Non-pigmented ciliary epithelial cell (primary cell): Measurements from ENCODE around the gene CHIA.

ENCODE experiments used
- DNase-seq: peaks from one replicate; pipeline ENCODE4 v3.0.0-alpha.2; 2010; ENCODE audit warnings: low read depth

The CHIA gene

DNA sequence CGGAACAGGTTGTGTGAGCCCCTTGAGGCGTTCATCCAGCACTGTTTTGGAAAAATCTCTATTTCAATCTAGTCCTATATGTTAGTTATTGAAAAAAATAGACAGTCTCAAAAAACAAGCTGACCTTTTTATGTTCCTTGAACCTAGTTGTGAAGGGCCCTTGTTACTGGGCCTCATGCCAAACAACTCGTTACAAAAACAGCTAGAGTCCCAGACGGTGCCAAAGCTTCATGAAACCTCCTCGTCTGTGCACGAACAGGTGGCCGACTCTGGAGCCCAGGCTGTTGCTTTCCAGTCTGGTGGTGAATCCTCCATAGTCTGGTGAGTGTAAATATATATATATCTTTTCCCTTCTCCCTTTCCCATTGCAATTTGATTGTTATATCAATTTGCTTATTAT, at the start of gene CHIA:
CHIA (plus strand) TSS at position 222 of the 400 bp plus-strand sequence. CDS start 19,617 bp downstream, outside the sequence.
- DNase-seq: no peak

DNA sequence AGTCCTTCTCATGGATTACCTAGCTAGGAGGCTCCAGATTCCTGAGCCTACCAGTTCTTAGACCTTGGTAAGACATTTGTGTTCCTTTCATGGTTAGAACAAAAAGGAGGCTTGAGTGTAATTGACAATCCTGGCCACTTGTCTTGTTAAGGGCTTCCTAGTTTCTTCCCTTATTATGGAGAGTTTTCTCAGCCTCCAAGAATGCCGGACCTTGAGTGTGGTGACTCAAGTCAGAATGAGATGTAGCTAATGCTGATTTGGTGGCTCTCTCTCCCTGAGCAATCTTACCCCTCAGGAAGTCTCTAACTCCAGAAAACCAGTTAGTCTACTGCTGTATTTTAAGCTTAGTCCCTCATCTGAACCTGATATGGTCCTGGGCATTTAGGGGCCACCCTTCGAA, 48.9 kb upstream of the CHIA start:
- no peak for DNase-seq

DNA sequence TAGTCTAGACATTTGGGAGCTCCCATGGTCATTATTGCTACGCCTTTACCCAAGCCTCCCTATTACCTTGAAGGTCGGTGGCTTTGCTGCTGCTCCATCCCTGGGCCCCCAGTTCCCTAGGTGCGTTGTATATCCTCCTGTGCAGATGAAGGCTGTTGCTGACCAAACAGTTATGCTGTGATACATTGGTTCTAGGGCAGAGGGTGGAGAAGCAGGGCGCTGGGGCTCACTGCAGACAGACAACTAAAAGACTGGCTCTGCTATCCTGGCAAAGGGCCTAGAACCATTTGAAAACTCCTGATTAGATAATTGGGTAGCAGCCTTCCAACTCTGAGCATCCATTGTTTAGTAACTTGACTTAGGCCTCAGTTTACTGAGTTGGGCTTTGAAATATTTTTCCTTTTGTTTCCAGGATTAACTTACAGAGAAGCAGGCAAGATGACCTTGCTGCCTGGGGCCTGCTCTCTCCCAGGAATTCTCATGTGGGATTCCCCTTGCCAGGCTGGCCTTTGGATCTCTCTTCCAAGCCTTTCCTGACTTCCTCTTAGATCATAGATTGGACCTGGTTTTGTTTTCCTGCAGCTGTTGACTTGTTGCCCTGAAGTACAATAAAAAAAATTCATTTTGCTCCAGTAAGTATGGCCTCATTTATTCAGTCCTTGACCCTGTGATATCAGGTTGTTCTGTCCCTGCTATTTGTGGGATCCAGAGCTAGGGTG, 47.7 kb upstream of the CHIA start:
- DNase-seq: no peak

DNA sequence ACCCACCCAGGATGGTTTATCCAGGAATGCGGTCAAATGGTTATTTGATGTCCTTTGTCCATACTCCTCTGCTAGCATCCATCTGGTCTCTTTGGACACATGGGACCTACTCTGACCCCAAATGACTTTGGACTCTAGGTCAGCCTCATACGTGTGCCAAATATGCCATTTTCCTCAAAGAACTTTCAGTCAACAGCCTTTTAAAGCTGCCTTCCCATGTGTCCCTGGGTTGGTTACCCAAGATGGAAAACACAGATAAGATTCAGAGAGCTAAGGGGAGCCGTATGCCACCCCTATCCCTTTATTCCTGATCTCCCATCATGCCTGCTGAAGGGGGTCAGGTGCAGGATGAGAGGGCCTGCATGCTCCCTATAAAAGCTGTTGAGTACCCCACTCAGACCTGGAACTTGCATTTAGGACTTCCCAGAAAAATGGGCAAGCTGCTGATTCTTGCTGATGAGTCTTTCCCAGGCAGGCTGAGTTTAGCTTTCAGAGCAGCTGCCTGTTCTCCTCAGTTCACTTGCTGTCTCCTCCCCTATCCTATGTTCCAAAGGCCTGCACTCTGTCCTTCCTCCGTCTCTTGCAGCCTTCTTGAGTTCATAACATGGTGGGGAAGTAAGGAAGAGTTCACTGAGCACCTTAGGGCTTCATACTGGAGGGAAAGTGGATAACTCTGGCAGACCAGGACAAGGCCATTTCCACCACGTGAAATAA, 43.4 kb upstream of the CHIA start:
- DNase-seq: no peak

DNA sequence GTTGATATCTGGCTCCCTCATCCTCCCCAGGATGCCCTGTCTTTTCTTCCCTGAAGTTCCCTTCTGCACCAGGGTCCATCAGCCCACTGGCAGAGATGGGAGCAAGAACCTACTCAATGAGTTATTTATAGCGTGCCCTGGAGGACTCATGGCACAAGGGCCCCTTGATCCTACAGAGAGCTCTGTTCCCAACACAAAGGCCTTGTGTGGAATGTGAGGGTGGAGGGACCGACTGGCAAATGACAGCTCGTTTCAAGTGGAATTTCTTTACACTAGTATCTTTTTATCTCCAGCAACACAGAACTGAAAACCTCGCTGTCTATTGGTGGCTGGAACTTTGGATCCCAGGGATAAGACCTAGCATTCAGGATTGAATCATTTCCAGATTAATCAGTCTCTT, 40.7 kb upstream of the CHIA start:
- no peak for DNase-seq

DNA sequence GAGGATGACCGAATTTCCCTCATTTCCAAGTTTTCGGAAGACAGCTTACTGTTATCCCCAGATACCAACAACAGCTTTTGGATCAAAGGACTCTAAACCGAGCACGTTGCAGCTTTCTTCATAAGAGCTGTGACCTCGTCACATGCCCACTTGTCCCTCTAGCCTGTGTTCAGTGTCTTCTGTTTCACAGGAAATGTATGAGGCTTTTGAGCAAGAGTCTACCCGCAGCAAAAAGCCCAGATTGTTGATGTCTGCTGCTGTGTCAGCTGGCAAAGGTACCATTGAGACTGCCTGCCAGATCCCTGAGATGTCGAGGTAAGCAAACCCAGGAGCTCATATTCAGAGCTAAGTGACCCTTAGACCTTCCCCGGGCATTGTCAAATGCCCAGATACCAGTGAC, 39.1 kb upstream of the CHIA start:
- DNase-seq: no peak

DNA sequence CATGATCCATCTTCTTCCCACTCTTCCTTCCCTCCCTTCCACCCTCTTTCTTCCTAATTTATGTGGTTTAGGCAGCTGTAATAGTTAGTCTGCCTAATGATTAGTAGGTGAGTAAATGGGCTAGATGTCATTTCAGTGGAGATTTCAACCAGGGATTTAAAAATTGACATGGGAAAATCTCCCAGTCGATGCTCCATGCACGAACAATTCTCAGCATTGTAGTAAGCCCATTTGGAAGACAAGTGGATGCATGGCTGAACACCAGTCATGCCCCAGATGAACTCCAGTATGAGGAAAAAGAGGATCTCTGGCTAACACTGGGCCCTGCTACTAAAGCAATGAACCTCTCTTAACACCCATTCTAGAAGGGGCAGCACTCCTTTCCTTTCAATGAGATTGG, 37.9 kb upstream of the CHIA start:
- no peak for DNase-seq

DNA sequence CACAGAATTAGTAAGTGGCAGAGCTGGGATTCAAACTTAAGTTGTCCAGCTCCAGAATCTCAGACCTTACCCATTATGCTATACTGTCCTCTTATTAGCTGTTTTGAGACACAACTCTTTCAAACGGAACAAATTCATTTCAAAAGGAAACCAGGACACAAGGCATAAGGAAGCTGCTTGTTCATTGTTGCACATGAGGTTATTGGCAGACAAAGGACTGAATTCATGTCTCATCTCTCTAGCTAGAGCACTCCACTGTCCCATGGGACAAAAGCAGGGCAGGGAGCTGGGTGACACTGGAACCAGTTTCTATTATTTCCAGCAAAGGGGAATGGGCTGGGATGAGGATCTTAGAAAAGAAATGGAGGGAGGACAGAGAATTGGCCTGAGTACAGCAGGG, 36.8 kb upstream of the CHIA start:
- DNase-seq: no peak

DNA sequence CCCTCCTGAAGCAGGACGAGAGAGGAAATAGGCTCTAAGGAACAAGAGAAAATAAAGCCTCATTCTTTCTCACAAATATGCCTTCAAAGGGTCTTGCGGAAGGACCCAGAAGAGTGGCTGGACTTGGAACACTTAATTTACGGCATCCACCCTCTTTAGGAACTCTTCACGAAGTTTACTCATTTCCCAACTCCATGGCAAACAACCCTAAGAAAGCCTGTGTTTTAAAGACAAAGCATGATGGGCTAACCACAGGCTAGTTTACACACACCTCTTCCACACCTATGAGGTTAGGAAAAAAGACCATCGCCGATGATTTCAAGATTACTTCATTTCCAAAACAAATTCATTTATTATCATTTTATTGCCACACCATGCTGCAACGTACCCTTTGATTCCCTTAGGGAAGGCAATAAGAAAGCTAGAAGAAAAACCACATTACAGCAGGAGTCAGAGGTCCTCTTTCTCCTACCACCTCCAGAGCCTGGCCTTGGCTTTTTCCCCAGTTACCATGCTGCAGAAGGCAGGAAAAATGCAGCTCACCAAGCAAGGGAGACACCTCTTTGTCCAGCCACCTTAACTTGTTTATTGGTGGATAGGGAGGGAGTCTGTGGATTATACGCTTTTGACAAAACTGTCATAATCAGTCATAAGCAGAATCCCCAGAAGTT, 33.5 kb upstream of the CHIA start:
- DNase-seq: no peak

DNA sequence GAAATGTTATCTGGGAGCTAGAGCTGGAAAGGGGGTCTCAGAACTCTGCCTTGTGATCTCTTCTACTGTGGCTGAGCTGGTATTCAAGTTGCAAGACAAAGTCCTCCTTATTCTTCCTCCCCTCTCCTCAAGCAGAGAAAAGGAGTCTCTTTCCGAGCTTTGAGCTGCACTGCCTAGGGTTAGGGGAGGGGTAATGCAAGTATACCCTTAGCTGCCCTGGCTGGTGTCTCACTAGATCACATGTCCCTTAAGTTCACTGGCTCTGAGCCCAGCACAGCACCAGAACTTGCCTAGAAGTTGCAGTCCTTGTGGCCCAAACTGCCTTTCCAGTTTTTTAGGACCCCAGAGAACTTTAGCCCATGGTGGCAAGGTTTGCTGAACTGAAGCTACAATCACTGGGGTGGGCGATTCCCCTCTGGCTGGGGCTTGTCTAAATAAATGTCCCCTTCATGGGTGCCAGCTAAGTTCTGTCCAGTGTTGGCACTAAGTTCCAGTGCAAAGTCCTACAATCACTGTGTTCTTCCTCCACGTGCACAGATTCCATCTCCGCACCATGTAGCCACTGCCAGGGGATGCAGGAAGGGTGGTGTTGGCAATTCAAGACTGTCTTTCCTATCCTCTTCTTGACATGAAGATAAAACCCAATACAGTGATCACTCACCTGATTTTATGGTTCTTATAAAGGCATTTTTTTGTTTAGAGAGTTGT, 22.7 kb upstream of the CHIA start:
- no peak for DNase-seq

DNA sequence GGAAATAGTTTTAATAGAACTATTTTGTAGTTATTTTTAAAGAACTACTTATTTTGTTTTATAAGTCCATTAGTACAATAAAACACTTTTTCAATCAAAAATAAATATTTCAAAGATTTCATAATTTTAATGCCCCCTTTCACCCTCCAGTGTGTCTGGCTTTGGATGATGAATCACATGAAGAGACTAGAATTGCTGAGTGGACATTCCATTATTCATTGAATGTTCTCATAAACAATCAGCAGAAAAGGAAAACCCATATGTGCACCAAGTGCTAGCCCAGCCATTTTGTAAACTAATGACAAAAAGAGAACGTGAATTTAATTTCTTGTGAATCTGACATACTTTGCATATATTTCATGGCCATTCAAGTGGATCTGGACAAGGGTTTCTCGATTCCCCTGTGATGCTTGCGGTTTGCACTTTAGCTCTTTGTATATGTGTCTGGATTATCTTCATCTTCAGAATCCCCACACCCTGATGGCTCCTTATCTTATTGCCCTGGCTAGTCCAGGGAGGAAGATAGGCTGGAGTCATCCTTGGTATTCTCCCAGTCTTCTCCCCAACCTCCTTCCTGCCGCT, 20.7 kb upstream of the CHIA start:
- no peak for DNase-seq

DNA sequence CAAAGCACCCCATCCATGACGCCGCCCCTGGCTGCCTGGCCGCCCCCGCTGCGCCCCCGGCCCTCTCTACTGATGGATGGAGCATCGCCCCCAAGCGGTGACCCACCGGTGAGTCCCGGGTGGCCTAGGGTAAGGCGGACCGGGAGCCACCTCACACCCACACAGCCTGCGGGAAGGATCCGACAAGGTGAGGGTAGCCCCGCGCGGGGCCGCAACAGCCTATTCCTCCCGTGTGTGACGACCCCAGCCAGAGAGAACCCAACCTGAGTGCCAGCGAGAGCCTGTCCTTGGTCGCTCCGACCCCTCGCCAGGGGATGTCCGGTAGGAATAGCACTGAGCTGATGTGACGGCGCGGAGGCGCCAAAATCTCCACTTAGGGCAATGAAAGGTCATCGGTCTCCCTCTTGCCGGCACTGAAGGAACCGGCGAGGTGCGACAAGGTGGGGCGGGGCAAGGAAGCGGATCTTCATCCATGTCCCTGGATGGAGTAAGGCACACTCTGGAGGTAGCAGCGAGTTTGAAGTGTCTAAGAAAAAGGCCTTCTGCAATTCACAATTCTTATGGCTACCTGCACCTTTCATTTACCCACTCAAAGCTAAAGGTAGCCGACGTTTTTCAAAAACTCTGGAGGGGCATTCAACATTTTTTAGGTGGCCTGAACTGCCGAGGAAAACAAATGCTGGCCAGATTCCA, 19.7 kb upstream of the CHIA start:
- no peak for DNase-seq

DNA sequence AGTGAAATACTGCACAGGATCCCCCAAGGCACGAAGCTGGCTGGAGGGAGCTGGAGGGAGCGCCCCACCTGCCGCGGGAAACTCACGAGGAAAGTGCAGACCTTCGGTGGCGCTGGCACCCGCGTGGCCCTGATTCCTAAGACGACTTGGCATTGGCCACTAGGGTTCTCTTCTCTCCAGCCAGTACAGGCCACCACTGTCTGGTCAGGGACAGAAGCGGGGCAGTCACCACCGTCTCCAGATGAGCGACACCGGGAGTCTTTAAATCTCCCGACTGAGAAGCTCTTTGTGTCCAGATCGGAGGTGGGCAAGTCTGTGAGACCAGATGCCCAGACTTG, 19.2 kb upstream of the CHIA start:
- no peak for DNase-seq

DNA sequence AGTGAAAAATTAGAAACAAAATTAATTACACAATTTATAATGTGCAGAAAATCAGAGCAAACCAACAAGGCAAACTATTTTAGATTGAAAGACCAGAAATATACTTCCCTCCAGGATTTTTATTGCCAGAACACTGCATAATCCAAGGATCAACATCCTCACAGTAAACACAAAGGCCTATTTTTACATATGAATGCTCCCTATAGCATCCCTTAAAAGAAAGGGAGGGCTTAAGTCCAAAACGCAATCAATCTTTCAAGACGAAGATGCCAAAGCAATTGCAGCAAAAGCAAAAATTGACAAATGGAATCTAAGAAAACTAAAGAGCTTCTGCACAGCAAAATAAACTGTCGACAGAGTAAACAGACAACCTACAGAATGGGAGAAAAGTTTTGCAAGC, 18.6 kb upstream of the CHIA start:
- no peak for DNase-seq

DNA sequence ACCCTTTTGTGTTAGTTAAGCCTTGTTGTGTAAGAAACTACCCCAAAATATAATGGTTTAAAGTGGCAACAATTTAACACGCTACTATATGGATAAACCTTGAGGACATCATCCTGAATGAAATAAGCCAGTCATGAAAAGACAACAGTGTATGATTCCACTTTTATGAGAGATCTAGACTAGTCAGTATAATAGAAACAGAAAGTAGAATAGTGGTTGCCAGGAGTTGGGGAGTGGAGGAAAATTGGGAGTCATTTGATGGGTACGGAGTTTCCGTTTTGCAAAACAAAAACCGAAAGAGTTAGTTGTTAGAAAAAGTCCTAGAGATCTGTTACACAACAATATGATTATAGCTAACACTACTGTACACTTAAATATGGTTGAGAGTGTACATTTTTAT, 16.0 kb upstream of the CHIA start:
- DNase-seq: no peak

DNA sequence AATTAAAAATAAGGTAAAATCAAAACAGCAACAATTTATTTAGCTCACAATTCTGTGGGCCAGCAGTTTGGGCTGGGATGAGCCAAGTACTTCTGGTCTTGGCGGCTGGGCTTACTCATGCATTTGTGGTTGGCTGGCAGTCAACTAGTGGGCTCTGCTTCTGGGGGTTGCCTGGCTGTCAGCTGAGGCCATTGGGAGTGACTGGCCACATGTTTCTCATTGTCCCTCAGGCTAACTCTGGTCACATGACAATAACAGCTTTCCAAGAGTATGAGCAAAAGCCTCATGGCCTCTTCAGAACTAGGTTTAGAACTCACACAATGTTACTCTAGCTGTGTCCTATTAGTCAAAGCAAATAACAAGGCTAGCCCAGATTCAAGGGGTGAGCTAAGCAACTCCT, 15.6 kb upstream of the CHIA start:
- DNase-seq: no peak

DNA sequence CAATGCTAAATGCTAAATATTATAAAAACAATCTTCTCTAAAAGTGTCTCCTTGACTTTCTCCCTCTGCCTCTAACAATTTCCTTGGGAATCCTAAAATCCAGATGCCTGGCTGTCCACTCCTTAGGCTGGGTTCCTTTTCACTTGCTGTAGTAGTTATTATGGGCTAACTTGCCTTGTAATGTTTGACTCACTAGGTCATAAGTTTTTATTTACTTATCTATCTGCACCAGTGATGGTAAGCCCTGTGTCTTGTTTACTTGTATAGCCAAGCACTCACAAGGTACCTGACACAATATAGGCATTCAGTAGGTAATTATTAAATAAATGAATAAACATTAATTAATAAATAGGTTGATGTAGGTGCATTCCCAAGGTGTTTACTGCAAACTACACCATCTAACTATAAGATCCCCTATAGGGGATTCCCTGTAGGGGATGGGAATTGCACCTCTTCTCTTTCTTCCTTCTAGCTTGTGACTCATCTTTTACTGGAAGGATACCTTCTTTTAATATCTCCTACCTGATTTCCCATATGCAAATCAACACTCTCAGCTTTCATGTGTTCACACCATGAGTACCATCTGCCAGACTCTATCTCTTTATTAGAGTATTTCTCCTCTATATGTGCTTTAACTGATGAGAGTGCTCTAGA, 14.7 kb upstream of the CHIA start:
- no peak for DNase-seq

DNA sequence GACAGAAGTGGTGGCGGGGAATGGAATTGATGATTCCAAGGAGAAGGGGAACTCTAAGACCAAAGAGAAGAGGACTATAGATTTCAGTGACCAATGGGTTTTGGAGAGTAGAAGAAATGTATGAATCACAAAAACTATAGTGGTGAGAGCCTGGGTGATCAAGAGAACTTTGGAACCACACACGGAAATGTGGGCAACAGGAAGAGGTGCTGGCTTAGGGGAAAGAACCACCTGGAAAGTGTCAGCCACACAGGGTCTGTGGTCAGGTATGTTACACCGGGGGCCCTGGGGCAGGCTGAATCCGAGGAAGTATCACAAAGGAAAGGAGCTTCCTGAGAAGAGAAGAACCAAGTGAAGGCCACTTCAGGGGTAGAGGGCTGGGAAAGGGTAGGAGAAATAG, 11.5 kb upstream of the CHIA start:
- no peak for DNase-seq

DNA sequence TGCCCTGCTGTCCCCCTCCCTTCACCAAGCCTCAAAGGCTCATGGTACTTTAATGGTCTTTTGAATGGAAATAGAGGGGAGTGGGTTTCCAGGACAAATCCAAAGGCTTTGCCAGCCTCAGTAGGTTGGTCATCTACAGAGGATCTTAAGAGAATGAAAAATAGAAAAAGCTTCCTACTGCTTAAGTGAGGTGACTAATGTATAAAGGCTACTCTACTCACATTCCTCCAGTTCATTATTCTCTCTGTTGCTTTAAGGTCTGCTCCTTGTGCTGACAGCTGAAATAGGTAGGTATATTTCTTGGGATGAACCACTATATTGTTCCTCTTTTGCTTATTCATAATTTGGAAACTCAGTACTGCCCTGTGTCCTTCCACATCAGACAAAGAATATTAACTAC, 10.4 kb upstream of the CHIA start:
- DNase-seq: no peak

DNA sequence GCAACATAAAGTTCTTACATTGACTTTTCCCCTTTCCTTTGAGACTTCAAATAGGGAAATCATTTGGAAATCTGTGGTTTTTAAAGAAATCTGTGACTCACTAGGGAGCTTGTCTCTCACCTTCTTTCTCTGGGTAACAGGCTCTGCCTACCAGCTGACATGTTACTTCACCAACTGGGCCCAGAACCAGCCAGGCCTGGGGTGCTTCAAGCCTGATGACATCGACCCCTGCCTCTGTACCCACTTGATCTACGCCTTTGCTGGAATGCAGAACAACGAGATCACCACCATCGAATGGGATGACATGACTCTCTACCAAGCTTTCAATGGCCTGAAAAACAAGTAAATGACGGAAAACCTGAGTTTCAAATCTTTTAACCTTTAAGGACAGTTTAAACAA, 9.2 kb upstream of the CHIA start:
- DNase-seq: no peak

DNA sequence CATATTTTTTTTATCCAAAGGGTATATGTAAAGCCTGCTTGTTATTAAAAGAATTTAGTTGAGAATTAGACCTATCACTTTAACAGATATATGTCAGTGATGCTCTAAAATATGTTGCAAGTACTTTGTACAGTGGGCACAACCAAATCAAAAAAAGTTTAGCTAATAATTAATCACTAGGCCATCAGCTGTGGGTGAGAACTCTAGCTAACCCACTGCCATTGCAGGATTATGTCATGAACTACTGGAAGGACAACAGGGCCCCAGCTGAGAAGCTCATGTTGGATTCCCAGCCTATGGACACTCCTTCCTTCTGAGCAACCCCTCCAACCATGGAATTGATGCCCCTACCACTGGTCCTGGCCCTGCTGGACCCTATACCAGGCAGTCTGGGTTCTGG, 6.8 kb upstream of the CHIA start:
- DNase-seq: no peak
